HepG2 (cell line): ENCODE measurements around the gene LYPD6B.

Experiments used
- ATF2 ChIP-seq: sonication (generic); formaldehyde crosslinking; IDR thresholded peaks from 2 replicates; pipeline ENCODE4 v1.4.0; 2020; ENCODE audit warnings: missing genetic modification reagents
- CHD4 ChIP-seq: fragments of 200-600 bp; sonication (generic); IDR thresholded peaks from 2 replicates; pipeline ENCODE4 v1.7.0; 2017; ENCODE audit warnings: mild to moderate bottlenecking, low read length, borderline replicate concordance
- CTCF ChIP-seq: sonication (generic); formaldehyde crosslinking; IDR thresholded peaks from 2 replicates; pipeline ENCODE4 v1.5.0; 2020; ENCODE audit warnings: mild to moderate bottlenecking, missing genetic modification reagents, moderate library complexity
- FOXP1 ChIP-seq, 2 experiments: fragments of 450-650 bp in 1 of 2; IDR thresholded peaks; 2 replicates each; pipeline ENCODE4 v1.6.1; 2017 to 2018; ENCODE audit warnings: antibody characterized with exemption in 1 of 2
- HOXA7 ChIP-seq: sonication (generic); formaldehyde crosslinking; IDR thresholded peaks from 2 replicates; pipeline ENCODE4 v1.8.1; 2022; ENCODE audit warnings: mild to moderate bottlenecking, missing genetic modification reagents, moderate library complexity
- NR2F1 ChIP-seq, 2 experiments: fragments of 450-650 bp in 1 of 2; formaldehyde crosslinking in 1 of 2; IDR thresholded peaks; 2 replicates each; pipeline versions ENCODE4 v1.5.0 to v1.6.1; 2016 to 2020; ENCODE audit warnings: mild to moderate bottlenecking in 1 of 2, missing compliant biosample characterization in 1 of 2, missing genetic modification reagents in 1 of 2, moderate library complexity in 1 of 2
- NR3C1 ChIP-seq: sonication (generic); formaldehyde crosslinking; IDR thresholded peaks from 2 replicates; pipeline ENCODE4 v1.4.0; 2020; ENCODE audit warnings: missing genetic modification reagents
- POLR2A ChIP-seq, 2 experiments: IDR thresholded peaks; 2 replicates each; pipeline ENCODE4 v1.6.1; 2011; ENCODE audit warnings: low read depth in 2 of 2, low read length in 2 of 2, mild to moderate bottlenecking in 1 of 2, moderate library complexity in 1 of 2; ENCODE audit not compliant: insufficient read depth in 1 of 2
- RAD21 ChIP-seq: fragments of 450-650 bp; formaldehyde crosslinking; IDR thresholded peaks from 2 replicates; pipeline ENCODE4 v1.5.0; 2020; ENCODE audit warnings: mild to moderate bottlenecking
- SP4 ChIP-seq: sonication (generic); formaldehyde crosslinking; IDR thresholded peaks from 2 replicates; pipeline ENCODE4 v1.8.1; 2023; ENCODE audit warnings: mild to moderate bottlenecking, missing genetic modification reagents
- ZNF253 ChIP-seq: sonication (generic); formaldehyde crosslinking; IDR thresholded peaks from 2 replicates; pipeline ENCODE4 v1.8.0; 2022; ENCODE audit warnings: mild to moderate bottlenecking, missing genetic modification reagents, borderline replicate concordance

- TF ChIP-seq NR2F1 (CRISPR knock-in tag; IDR thresholded peaks at IDR 0.05) (no peak), RAD21 (CRISPR knock-in tag) (no peak), CTCF (no peak), HOXA7 (CRISPR knock-in tag) (no peak), ZNF253 (CRISPR knock-in tag) (no peak), ATF2 (CRISPR knock-in tag) (no peak), NR3C1 (no peak), CHD4 (no peak), FOXP1 (IDR thresholded peaks at IDR 0.05) (no peak), FOXP1 (CRISPR knock-in tag; IDR thresholded peaks at IDR 0.05) (no peak), POLR2A (IDR thresholded peaks at IDR 0.05; ENCODE audit: insufficient read depth in 1 of 2, low read depth in 2 of 2, low read length in 2 of 2) (no peak), SP4 (CRISPR knock-in tag) (no peak)
These were observed 33.7 kb upstream of the LYPD6B start for GRCh38 chr2:149004836-149005235.
